NK-92 treated with Interleukin-12 subunit alpha and Interleukin-12 subunit beta, amount 100 ng/mL, for 24 hours (cell line): ENCODE data around the gene SERPINB10.

Experiments used
- DNase-seq: peaks from one replicate; lab custom pipeline; 2025; lab: John Stamatoyannopoulos, UW

The SERPINB10 gene

DNA sequence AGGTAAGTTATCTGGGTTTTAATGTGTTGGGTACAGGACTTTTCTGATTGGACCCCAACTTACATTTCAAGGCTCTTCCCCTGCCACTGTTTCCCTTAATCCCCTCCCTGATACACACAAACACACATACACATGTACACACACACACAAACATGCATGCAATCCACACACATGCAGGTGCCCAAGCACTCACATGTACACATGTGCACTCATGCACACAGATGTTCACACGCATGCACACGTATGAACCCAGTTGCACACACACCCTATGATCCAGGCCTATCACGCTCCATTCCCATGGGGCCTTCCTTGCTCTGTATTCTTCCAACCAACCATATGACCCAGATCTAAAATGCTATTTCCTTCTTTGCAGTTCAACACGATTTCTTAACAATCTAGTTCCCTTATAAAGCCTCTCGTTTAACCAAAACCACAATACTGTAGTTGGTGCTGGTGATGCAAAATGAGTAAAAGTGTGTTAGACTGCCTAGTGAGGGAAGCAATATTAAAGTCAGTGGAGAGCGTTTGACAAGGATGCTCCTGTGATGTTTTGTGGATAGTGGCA, 73.2 kb downstream of the SERPINB10 start:
- no peak for DNase-seq

DNA sequence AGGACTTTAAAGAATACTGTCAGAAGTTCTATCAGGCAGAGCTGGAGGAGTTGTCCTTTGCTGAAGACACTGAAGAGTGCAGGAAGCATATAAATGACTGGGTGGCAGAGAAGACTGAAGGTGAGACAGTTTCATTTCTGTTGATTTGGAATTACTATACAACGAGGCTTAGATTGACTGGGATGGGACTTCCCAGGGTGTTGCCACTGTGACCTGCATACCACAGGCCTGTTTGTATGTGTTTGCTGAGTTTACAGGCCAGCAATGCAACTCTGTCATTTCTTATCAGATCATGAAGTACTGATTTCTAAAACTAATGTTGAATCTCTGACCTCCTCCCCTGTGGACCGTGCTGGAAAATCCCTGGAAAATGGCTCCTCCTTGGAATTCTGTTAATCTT, 74.0 kb downstream of the SERPINB10 start:
- no peak for DNase-seq

DNA sequence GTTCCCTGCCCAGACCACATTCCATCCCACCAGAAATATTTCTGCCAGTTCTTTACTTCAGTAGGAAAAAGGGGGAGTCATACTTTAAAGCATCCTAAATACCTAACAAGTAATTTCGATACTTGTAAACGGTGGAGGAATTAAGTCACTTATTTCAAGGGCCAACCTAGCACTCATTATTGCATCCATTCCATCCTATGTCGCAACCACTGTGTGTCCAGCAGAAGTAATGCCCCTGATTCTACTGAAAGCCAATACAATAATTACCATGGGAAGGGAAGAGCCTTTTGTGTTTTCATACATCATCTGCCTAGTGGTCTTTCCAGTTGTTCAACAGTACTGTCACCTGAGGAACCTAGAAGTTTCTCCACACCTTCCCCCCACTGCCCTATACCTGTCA, 74.6 kb downstream of the SERPINB10 start:
- no peak for DNase-seq
